Measurements from ENCODE around the gene GPR17. TPM values are rescaled to one million over a fixed set of nuclear protein-coding genes. Genes with fewer than 3 reads are reported as not detected.
A peak's percentile ranks its signal among the peaks of the same experiment; 100 is the strongest.

The GPR17 gene
- total RNA-seq (2014; rRNA removed; shearing (Covaris generic)), result 0.07 TPM in 1 of 2 replicates, not detected in the other

- DNase-seq (ENCODE audit: low read depth), result no peak
Measured at GRCh38 chr2:127645395-127646291, at the start of gene GPR17. Gene GPR17, plus strand, starts transcription at chr2:127646153. Its CDS starts 4,583 bp downstream, at chr2:127650736.

- DNase-seq (ENCODE audit: low read depth), result no peak
Measured at GRCh38 chr2:127596311-127597045, 49.5 kb upstream of the GPR17 start.

- DNase-seq (ENCODE audit: low read depth), result no peak
Measured at GRCh38 chr2:127597046-127597983, 48.6 kb upstream of the GPR17 start.

GRCh38 chr2:127597984-127598380 lies 48.0 kb upstream of the GPR17 start:
- peak; percentile 86 for DNase-seq (ENCODE audit: low read depth)

- peak; percentile 31 for DNase-seq (ENCODE audit: low read depth)
Measured at GRCh38 chr2:127598711-127599110, 47.2 kb upstream of the GPR17 start.

GRCh38 chr2:127599211-127599610 lies 46.7 kb upstream of the GPR17 start:
- no peak for DNase-seq (ENCODE audit: low read depth)

GRCh38 chr2:127604986-127605385 lies 41.0 kb upstream of the GPR17 start:
- no peak for DNase-seq (ENCODE audit: low read depth)

GRCh38 chr2:127605691-127606263 lies 40.2 kb upstream of the GPR17 start:
- DNase-seq (ENCODE audit: low read depth), result no peak

- DNase-seq (ENCODE audit: low read depth), result peak; percentile 38
Measured at GRCh38 chr2:127606625-127607398, 39.1 kb upstream of the GPR17 start.

- DNase-seq (ENCODE audit: low read depth), result no peak
Measured at GRCh38 chr2:127607399-127607908, 38.5 kb upstream of the GPR17 start.

GRCh38 chr2:127608061-127609030 lies 37.6 kb upstream of the GPR17 start:
- DNase-seq (ENCODE audit: low read depth), result no peak

- no peak for DNase-seq (ENCODE audit: low read depth)
Measured at GRCh38 chr2:127609031-127609751, 36.8 kb upstream of the GPR17 start.

GRCh38 chr2:127609818-127610217 lies 36.1 kb upstream of the GPR17 start:
- no peak for DNase-seq (ENCODE audit: low read depth)

- no peak for DNase-seq (ENCODE audit: low read depth)
Measured at GRCh38 chr2:127610561-127610960, 35.4 kb upstream of the GPR17 start.

- no peak for DNase-seq (ENCODE audit: low read depth)
Measured at GRCh38 chr2:127611076-127611925, 34.7 kb upstream of the GPR17 start.

- no peak for DNase-seq (ENCODE audit: low read depth)
Measured at GRCh38 chr2:127612111-127612822, 33.7 kb upstream of the GPR17 start.

- no peak for DNase-seq (ENCODE audit: low read depth)
Measured at GRCh38 chr2:127614246-127614645, 31.7 kb upstream of the GPR17 start.
